Panc1 (cell line): Measurements from ENCODE around the gene ZFAND4. TPM values are rescaled to one million over a fixed set of nuclear protein-coding genes. Genes with fewer than 3 reads are reported as not detected.
A peak's percentile ranks its signal among the peaks of the same experiment; 100 is the strongest.

Experiments used
- ATAC-seq: fragments of 200-7000 bp; cut with Tn5 transposase; 2 replicates; pipeline ENCODE4 v1.9.1; 2020; ENCODE audit warnings: mild to moderate bottlenecking, moderate library complexity
- BruUV-seq: library from RNA; stranded (reverse); fragments of 400-500 nt; replicated peaks from 2 replicates; lab custom pipeline; 2021; lab: Mats Ljungman, UMichigan
- CTCF ChIA-PET: fragments of 300-600 bp; sonication (Branson Sonifier 250); formaldehyde crosslinking; loops from one replicate; lab custom pipeline; 2022; ENCODE audit warnings: antibody characterized with exemption; lab: Charles Lee
- POLR2A ChIA-PET: fragments of 300-600 bp; sonication (Branson Sonifier 250); formaldehyde crosslinking; loops from one replicate; lab custom pipeline; 2022; ENCODE audit warnings: antibody characterized with exemption; lab: Charles Lee
- DNase-seq: peaks from one replicate; pipeline ENCODE4 v3.0.0-alpha.2; 2010; ENCODE audit warnings: low read depth, low spot score
- H3K27ac ChIP-seq: 2 replicates; pipeline ENCODE4 v1.5.1; 2011; ENCODE audit warnings: mild to moderate bottlenecking, low read length, inconsistent platforms
- H3K27me3 ChIP-seq: fragments of 200-500 bp; sonication (Bioruptor generic); 2 replicates; pipeline ENCODE4 v1.6.0; 2014; ENCODE audit warnings: low read length, inconsistent platforms; ENCODE audit not compliant: control insufficient read depth, insufficient read depth
- H3K36me3 ChIP-seq: fragments of 200-500 bp; sonication (Bioruptor generic); 2 replicates; pipeline ENCODE4 v1.5.1; 2014; ENCODE audit warnings: inconsistent platforms, mild to moderate bottlenecking, low read length, moderate library complexity; ENCODE audit not compliant: control insufficient read depth, insufficient read depth
- H3K4me1 ChIP-seq: 2 replicates; pipeline ENCODE4 v1.5.1; 2011; ENCODE audit warnings: inconsistent platforms, mild to moderate bottlenecking, low read length, moderate library complexity; ENCODE audit not compliant: control insufficient read depth, insufficient read depth
- H3K4me3 ChIP-seq, 2 experiments: 2 replicates each; pipeline ENCODE4 v1.5.1; 2011 to 2012; ENCODE audit warnings: low read depth in 2 of 2, low read length in 2 of 2, mild to moderate bottlenecking in 2 of 2, inconsistent platforms in 1 of 2, moderate library complexity in 1 of 2
- H3K9me3 ChIP-seq: fragments of 200-500 bp; sonication (Bioruptor generic); 2 replicates; pipeline ENCODE4 v1.5.1; 2014; ENCODE audit warnings: low read depth, mild to moderate bottlenecking, inconsistent platforms, low read length, moderate library complexity; ENCODE audit not compliant: control insufficient read depth, insufficient read depth
- CTCF ChIP-seq: fragments of 450-650 bp; IDR thresholded peaks from 2 replicates; pipeline ENCODE4 v1.5.1; 2017; ENCODE audit warnings: mild to moderate bottlenecking
- POLR2AphosphoS5 ChIP-seq: IDR thresholded peaks from 2 replicates; pipeline ENCODE4 v1.6.1; 2012; ENCODE audit warnings: mild to moderate bottlenecking, low read depth, low read length, moderate library complexity
- REST ChIP-seq, 2 experiments: IDR thresholded peaks; 2 replicates each; pipeline ENCODE4 v1.6.1; 2011 to 2012; ENCODE audit warnings: low read depth in 2 of 2, control low read depth in 1 of 2, low read length in 1 of 2, mild to moderate bottlenecking in 1 of 2, moderate library complexity in 1 of 2; ENCODE audit not compliant: insufficient read depth in 1 of 2
- SIN3A ChIP-seq: IDR thresholded peaks from 2 replicates; pipeline ENCODE4 v1.6.1; 2012; ENCODE audit warnings: low read depth, mild to moderate bottlenecking, low read length, moderate library complexity, borderline replicate concordance; ENCODE audit not compliant: insufficient read depth
- TCF7L2 ChIP-seq: IDR thresholded peaks from 2 replicates; pipeline ENCODE4 v1.6.1; 2011; ENCODE audit warnings: mild to moderate bottlenecking, low read depth, low read length, inconsistent platforms
- in situ Hi-C: cut with HindIII; loops from 2 replicates; pipeline ENCODE4 v1.10.0; 2016; ENCODE audit warnings: low sequenced_read_pairs, low pct_unique_long_range_greater_than_20kb
- intact Hi-C: fragments of 100-400 bp; cut with micrococcal nuclease; formaldehyde crosslinking; loops from one replicate; pipeline ENCODE4 v1.10.0; 2022; ENCODE audit not compliant: unreplicated experiment
- total RNA-seq: library from RNA; stranded (reverse); gene quantifications from one replicate; pipeline ENCODE4 v1.2.1, GENCODE V29; 2021; ENCODE audit not compliant: unreplicated experiment

Gene ZFAND4
- total RNA-seq, 1 experiment from 2014 or later: 23.6 TPM

- H3K27me3 ChIP-seq: no peaks in the 10 kb centered on the region
- peak; percentile 81 for ATAC-seq
- H3K4me1 ChIP-seq: peaks cover 27% of the 10 kb centered on the region
- peak overlapping the region; percentile 29 to 34 for H3K4me3 ChIP-seq
- ChIA-PET POLR2A (interaction anchor here (0.7 kb wide), 1 partner anchor 156 kb away, joined by 6 read pairs; no protein-coding TSS in a partner anchor), CTCF (interaction anchor here (1.0 kb wide), 1 partner anchor 116 kb away, joined by 3 read pairs; no protein-coding TSS in a partner anchor)
- TF ChIP-seq TCF7L2 (no peak), POLR2AphosphoS5 (no peak), REST (IDR thresholded peaks at IDR 0.05; ENCODE audit: insufficient read depth in 1 of 2, low read depth in 2 of 2, low read length in 1 of 2) (no peak), SIN3A (no peak), CTCF (no peak)
- no peaks in the 10 kb centered on the region for H3K36me3 ChIP-seq
- in situ Hi-C loops (no loop called here), intact Hi-C loops (no loop called here)
- no peaks in the 10 kb centered on the region for H3K9me3 ChIP-seq
- DNase-seq: no peak
- BruUV-seq: no TSS peak
- H3K27ac ChIP-seq: peak overlapping the region; percentile 85
Observed at GRCh38 chr10:45580371-45581215, 92.0 kb downstream of the ZFAND4 start.

- BruUV-seq: no TSS peak
- POLR2A ChIA-PET: no interaction called here
- DNase-seq (no peak), ATAC-seq (no peak)
- Histone ChIP-seq H3K27me3 (no peaks in the 10 kb centered on the region), H3K4me1 (peaks cover 27% of the 10 kb centered on the region), H3K9me3 (no peaks in the 10 kb centered on the region), H3K4me3 (no peak overlapping the region), H3K27ac (no peak overlapping the region), H3K36me3 (no peaks in the 10 kb centered on the region)
- intact Hi-C loops: no loop called here
- no peak for TF ChIP-seq SIN3A
- TF ChIP-seq CTCF: no peak
- no peak for TF ChIP-seq TCF7L2
- no peak for TF ChIP-seq POLR2AphosphoS5
- no peak for TF ChIP-seq REST (IDR thresholded peaks at IDR 0.05; ENCODE audit: insufficient read depth in 1 of 2, low read depth in 2 of 2, low read length in 1 of 2)
- CTCF ChIA-PET: interaction anchor here (0.7 kb wide), 1 partner anchor 820 kb away, joined by 3 read pairs; no protein-coding TSS in a partner anchor
- in situ Hi-C loops: no loop called here
Observed at GRCh38 chr10:45578384-45578971, 94.1 kb downstream of the ZFAND4 start.
